Neural progenitor cell (in vitro differentiated cells): ENCODE results near the gene SERINC5. TPM values are rescaled to one million over a fixed set of nuclear protein-coding genes. Genes with fewer than 3 reads are reported as not detected.

ENCODE experiments used
- DNase-seq: peaks from one replicate; pipeline ENCODE4 v3.0.0-alpha.2; 2016; ENCODE audit warnings: low spot score
- H2AFZ ChIP-seq: fragments of 200-600 bp; sonication (generic); replicated peaks from 2 replicates; pipeline ENCODE4 v1.6.1; 2016; ENCODE audit warnings: antibody characterized with exemption
- H3F3A ChIP-seq: fragments of 200-600 bp; sonication (generic); 2 replicates; pipeline ENCODE4 v1.6.1; 2016; ENCODE audit warnings: antibody characterized with exemption, low read depth
- H3K27ac ChIP-seq: fragments of 200-600 bp; sonication (generic); 2 replicates; pipeline ENCODE4 v1.5.1; 2016; ENCODE audit warnings: mild to moderate bottlenecking
- H3K27me3 ChIP-seq: fragments of 200-600 bp; sonication (generic); 2 replicates; pipeline ENCODE4 v1.6.1; 2016; ENCODE audit warnings: mild to moderate bottlenecking, moderate library complexity
- H3K36me3 ChIP-seq: fragments of 200-600 bp; sonication (generic); 2 replicates; pipeline ENCODE4 v1.5.1; 2016
- H3K4me1 ChIP-seq: fragments of 200-600 bp; sonication (generic); 2 replicates; pipeline ENCODE4 v1.6.1; 2016; ENCODE audit warnings: mixed run types
- H3K4me2 ChIP-seq: fragments of 200-600 bp; sonication (generic); 2 replicates; pipeline ENCODE4 v1.6.1; 2016
- H3K4me3 ChIP-seq: fragments of 200-600 bp; sonication (generic); 2 replicates; pipeline ENCODE4 v1.5.1; 2016
- H3K79me2 ChIP-seq: fragments of 200-600 bp; sonication (generic); 2 replicates; pipeline ENCODE4 v1.6.1; 2016; ENCODE audit warnings: low read depth
- H3K9ac ChIP-seq: fragments of 200-600 bp; sonication (generic); 2 replicates; pipeline ENCODE4 v1.6.1; 2016
- H3K9me3 ChIP-seq: fragments of 200-600 bp; sonication (generic); 2 replicates; pipeline ENCODE4 v1.5.1; 2016; ENCODE audit warnings: low read depth
- H4K20me1 ChIP-seq: fragments of 200-600 bp; sonication (generic); 2 replicates; pipeline ENCODE4 v1.6.1; 2016; ENCODE audit warnings: low read depth
- H3K27ac Mint-ChIP-seq: 3 replicates; pipeline ENCODE4 v1.8.0; 2021; ENCODE audit warnings: mixed read lengths
- H3K27me3 Mint-ChIP-seq: 2 replicates; pipeline ENCODE4 v1.8.0; 2022; ENCODE audit warnings: low read depth, mild to moderate bottlenecking, inconsistent platforms, moderate library complexity, mixed read lengths; ENCODE audit not compliant: insufficient read depth
- H3K36me3 Mint-ChIP-seq: 3 replicates; pipeline ENCODE4 v1.8.0; 2021; ENCODE audit warnings: mixed read lengths
- H3K4me1 Mint-ChIP-seq: 3 replicates; pipeline ENCODE4 v1.8.0; 2021; ENCODE audit warnings: mixed read lengths
- H3K4me3 Mint-ChIP-seq: 3 replicates; pipeline ENCODE4 v1.8.0; 2021; ENCODE audit warnings: mild to moderate bottlenecking, moderate library complexity, mixed read lengths
- H3K9me3 Mint-ChIP-seq: 3 replicates; pipeline ENCODE4 v1.8.0; 2020; ENCODE audit warnings: mixed read lengths
- EZH2 ChIP-seq: fragments of 200-600 bp; sonication (generic); IDR thresholded peaks from 2 replicates; pipeline ENCODE4 v1.6.1; 2017; ENCODE audit warnings: antibody characterized with exemption, mild to moderate bottlenecking, moderate library complexity
- EZH2phosphoT487 ChIP-seq: fragments of 200-600 bp; sonication (generic); IDR thresholded peaks from 2 replicates; pipeline ENCODE4 v1.6.1; 2017; ENCODE audit warnings: antibody characterized with exemption
- total RNA-seq: library from RNA; depleted of rRNA; stranded (reverse); fragments of >200 nt; gene quantifications from 2 replicates; pipeline ENCODE4 v1.2.3, GENCODE V29; 2015; ENCODE audit warnings: low replicate concordance
- TF ChIP-seq, protein P1 (sequence below): fragments of 200-600 bp; sonication (generic); IDR thresholded peaks from 2 replicates; pipeline ENCODE4 v1.5.1; 2017; ENCODE audit warnings: antibody characterized with exemption, mild to moderate bottlenecking

SERINC5 gene
- total RNA-seq, 1 donor from 2014 or later = 126 TPM

DNA sequence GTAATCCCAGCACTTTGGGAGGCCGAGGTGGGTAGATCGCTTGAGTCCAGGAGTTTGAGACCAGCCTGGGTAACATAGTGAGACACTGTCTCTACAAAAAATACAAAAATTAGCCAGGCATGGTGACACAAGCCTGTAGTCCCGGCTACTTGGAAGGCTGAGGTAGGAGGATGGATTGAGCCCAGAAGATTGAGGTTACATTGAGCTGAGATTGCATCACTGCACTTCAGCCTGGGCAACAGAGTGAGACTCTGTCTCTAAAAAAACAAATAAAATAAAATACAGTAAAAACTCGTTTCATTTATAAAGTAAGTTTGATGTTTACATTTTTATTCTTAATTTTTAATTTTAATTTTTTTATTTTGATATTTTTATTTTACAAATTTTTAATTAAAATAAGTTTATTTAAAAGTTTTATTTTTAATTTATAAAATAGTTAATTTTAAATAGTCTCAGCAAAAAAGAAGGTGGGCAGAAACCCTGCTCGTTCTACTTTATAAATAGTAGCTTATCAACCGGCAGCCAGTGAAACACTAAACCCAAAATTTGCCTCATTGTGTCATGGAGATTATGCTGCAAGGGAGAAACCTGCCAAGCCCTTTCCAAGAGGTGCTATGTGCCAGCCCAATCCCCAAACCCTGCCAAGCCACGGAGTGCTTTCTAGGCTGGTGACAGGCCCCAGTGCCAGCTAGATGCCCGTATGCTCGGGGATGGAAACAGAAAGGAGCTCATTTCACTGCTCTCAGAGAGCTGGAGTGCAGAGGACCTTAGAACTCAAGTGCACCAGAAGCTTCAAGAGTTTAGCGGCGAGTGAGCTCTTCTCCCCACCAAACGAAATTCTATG is 38.9 kb downstream of the SERINC5 start:
- Mint-ChIP-seq H3K27ac (no peak overlapping the region), H3K4me1 (peaks cover 17% of the 10 kb centered on the region), H3K27me3 (peaks cover 4% of the 10 kb centered on the region), H3K9me3 (no peaks in the 10 kb centered on the region), H3K4me3 (no peak overlapping the region), H3K36me3 (no peaks in the 10 kb centered on the region)
- Histone ChIP-seq H3F3A (peaks cover 12% of the 10 kb centered on the region), H3K4me3 (no peak overlapping the region), H3K79me2 (peaks cover 99% of the 10 kb centered on the region), H3K4me2 (no peak overlapping the region), H2AFZ (no peak overlapping the region), H3K4me1 (peaks cover 29% of the 10 kb centered on the region), H3K9me3 (no peaks in the 10 kb centered on the region), H3K36me3 (no peaks in the 10 kb centered on the region), H4K20me1 (peaks cover 96% of the 10 kb centered on the region), H3K27me3 (no peaks in the 10 kb centered on the region), H3K9ac (no peak overlapping the region), H3K27ac (no peak overlapping the region)
- no peak for TF ChIP-seq EZH2phosphoT487
- TF ChIP-seq, protein P1, sequence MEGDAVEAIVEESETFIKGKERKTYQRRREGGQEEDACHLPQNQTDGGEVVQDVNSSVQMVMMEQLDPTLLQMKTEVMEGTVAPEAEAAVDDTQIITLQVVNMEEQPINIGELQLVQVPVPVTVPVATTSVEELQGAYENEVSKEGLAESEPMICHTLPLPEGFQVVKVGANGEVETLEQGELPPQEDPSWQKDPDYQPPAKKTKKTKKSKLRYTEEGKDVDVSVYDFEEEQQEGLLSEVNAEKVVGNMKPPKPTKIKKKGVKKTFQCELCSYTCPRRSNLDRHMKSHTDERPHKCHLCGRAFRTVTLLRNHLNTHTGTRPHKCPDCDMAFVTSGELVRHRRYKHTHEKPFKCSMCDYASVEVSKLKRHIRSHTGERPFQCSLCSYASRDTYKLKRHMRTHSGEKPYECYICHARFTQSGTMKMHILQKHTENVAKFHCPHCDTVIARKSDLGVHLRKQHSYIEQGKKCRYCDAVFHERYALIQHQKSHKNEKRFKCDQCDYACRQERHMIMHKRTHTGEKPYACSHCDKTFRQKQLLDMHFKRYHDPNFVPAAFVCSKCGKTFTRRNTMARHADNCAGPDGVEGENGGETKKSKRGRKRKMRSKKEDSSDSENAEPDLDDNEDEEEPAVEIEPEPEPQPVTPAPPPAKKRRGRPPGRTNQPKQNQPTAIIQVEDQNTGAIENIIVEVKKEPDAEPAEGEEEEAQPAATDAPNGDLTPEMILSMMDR = no peak
- DNase-seq = peak; percentile 31

GRCh38 chr5:80216096-80216495 is 39.8 kb downstream of the SERINC5 start:
- Histone ChIP-seq H3K27me3 (no peaks in the 10 kb centered on the region), H3K4me2 (no peak overlapping the region), H3K4me1 (peaks cover 36% of the 10 kb centered on the region), H3K4me3 (no peak overlapping the region), H3K9me3 (no peaks in the 10 kb centered on the region), H3K36me3 (no peaks in the 10 kb centered on the region), H3K9ac (no peak overlapping the region), H2AFZ (no peak overlapping the region), H4K20me1 (peaks cover 96% of the 10 kb centered on the region), H3K27ac (no peak overlapping the region), H3F3A (peaks cover 7% of the 10 kb centered on the region), H3K79me2 (peaks cover 99% of the 10 kb centered on the region)
- Mint-ChIP-seq H3K27me3 (peaks cover 4% of the 10 kb centered on the region), H3K36me3 (no peaks in the 10 kb centered on the region), H3K9me3 (no peaks in the 10 kb centered on the region), H3K27ac (no peak overlapping the region), H3K4me1 (peaks cover 18% of the 10 kb centered on the region), H3K4me3 (no peak overlapping the region)
- TF ChIP-seq, protein P1 = no peak
- TF ChIP-seq EZH2 (no peak), EZH2phosphoT487 (no peak)
- DNase-seq = no peak

DNA sequence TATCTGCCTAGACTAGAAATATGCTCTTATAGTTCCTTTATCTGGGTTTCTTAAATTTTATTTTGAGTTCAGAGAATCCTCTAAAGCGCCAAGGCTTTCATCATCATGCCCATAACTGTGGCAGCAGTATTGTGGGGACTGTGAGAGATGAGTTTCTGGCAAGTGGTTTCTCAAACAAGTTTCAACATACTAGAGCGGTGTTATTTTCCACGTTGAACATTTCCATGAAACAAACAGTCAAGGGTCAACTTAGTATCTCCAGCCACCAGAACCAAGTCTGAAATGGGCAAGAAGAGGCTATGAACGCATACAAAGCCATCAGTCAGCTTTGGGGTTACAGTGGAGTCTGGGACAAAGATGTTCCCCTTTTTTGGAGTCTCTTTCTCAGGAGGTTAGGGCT is 40.3 kb downstream of the SERINC5 start:
- Mint-ChIP-seq H3K9me3 (no peaks in the 10 kb centered on the region), H3K4me1 (peaks cover 21% of the 10 kb centered on the region), H3K4me3 (no peak overlapping the region), H3K36me3 (peaks cover under 1% of the 10 kb centered on the region), H3K27me3 (peaks cover 4% of the 10 kb centered on the region), H3K27ac (no peak overlapping the region)
- no peak overlapping the region for H2AFZ ChIP-seq
- peaks cover 96% of the 10 kb centered on the region for H4K20me1 ChIP-seq
- peaks cover 7% of the 10 kb centered on the region for H3F3A ChIP-seq
- no peak overlapping the region for H3K4me2 ChIP-seq
- no peak overlapping the region for H3K27ac ChIP-seq
- H3K4me3 ChIP-seq = no peak overlapping the region
- DNase-seq = no peak
- no peaks in the 10 kb centered on the region for H3K9me3 ChIP-seq
- H3K36me3 ChIP-seq = no peaks in the 10 kb centered on the region
- H3K27me3 ChIP-seq = no peaks in the 10 kb centered on the region
- peaks cover 100% of the 10 kb centered on the region for H3K79me2 ChIP-seq
- H3K4me1 ChIP-seq = peaks cover 41% of the 10 kb centered on the region
- no peak overlapping the region for H3K9ac ChIP-seq
- TF ChIP-seq, protein P1 = no peak
- TF ChIP-seq EZH2phosphoT487 = no peak
- TF ChIP-seq EZH2 = no peak
